Renal pelvis (tissue), 4 donors: ENCODE results near the gene PEPD. TPM values are rescaled to one million over a fixed set of nuclear protein-coding genes. Genes with fewer than 3 reads are reported as not detected.

Experiments used
- DNase-seq: peaks from one replicate; pipeline ENCODE4 v3.0.0-alpha.2; 2013
- polyA plus RNA-seq, 3 donors: library from polyadenylated mRNA; unstranded; fragments of 120-200 nt; gene quantifications; one replicate each; pipeline ENCODE4 v1.2.1, GENCODE V29; 2013; ENCODE audit not compliant: insufficient read length in 3 of 3

PEPD gene
- polyA plus RNA-seq, 3 donors = 105 to 120 (median 116) TPM

GRCh38 chr19:33477781-33478180, 43.8 kb downstream of the PEPD start:
- DNase-seq = no peak

- DNase-seq = no peak
Measured at GRCh38 chr19:33476151-33476707, 45.4 kb downstream of the PEPD start.

- DNase-seq = no peak
Measured at GRCh38 chr19:33473653-33474305, 47.8 kb downstream of the PEPD start.

- peak; percentile 37 for DNase-seq
Measured at GRCh38 chr19:33472691-33473652, 48.6 kb downstream of the PEPD start.

GRCh38 chr19:33472226-33472625, 49.4 kb downstream of the PEPD start:
- no peak for DNase-seq

- no peak for DNase-seq
Measured at GRCh38 chr19:33471111-33471996, 50.2 kb downstream of the PEPD start.

- no peak for DNase-seq
Measured at GRCh38 chr19:33470686-33471085, 50.9 kb downstream of the PEPD start.

- DNase-seq = no peak
Measured at GRCh38 chr19:33470040-33470330, 51.6 kb downstream of the PEPD start.

- no peak for DNase-seq
Measured at GRCh38 chr19:33469171-33470039, 52.2 kb downstream of the PEPD start.

GRCh38 chr19:33468361-33469170, 53.0 kb downstream of the PEPD start:
- no peak for DNase-seq

- no peak for DNase-seq
Measured at GRCh38 chr19:33467851-33468250, 53.7 kb downstream of the PEPD start.

GRCh38 chr19:33465834-33466233, 55.8 kb downstream of the PEPD start:
- DNase-seq = no peak

- no peak for DNase-seq
Measured at GRCh38 chr19:33465371-33465770, 56.2 kb downstream of the PEPD start.

- DNase-seq = no peak
Measured at GRCh38 chr19:33464733-33465115, 56.9 kb downstream of the PEPD start.

GRCh38 chr19:33464010-33464732, 57.4 kb downstream of the PEPD start:
- no peak for DNase-seq

GRCh38 chr19:33463199-33463598, 58.4 kb downstream of the PEPD start:
- DNase-seq = no peak

GRCh38 chr19:33462112-33462791, 59.3 kb downstream of the PEPD start:
- no peak for DNase-seq

GRCh38 chr19:33461256-33462111, 60.1 kb downstream of the PEPD start:
- DNase-seq = no peak
